HK-2 (cell line): ENCODE measurements around the gene RAD51AP2.
A peak's percentile ranks its signal among the peaks of the same experiment; 100 is the strongest.
"Not testable (repeated sequence)": the region's sequence is repeated elsewhere in the genome, so short reads cannot be mapped to it uniquely, and the experiment has no call there.

ENCODE experiments used
- DNase-seq: peaks from one replicate; pipeline ENCODE4 v3.0.0-alpha.2; 2018; ENCODE audit not compliant: unreplicated experiment

Gene RAD51AP2

GRCh38 chr2:17518212-17519154 is at the start of gene RAD51AP2:
RAD51AP2 (minus strand) TSS chr2:17518440; CDS start chr2:17518415, 25 bp downstream.
- DNase-seq, result peak; percentile 81

GRCh38 chr2:17565726-17566125 is 47.5 kb upstream of the RAD51AP2 start:
- not testable (repeated sequence) for DNase-seq

- DNase-seq, result no peak
Measured at GRCh38 chr2:17558878-17559277, 40.6 kb upstream of the RAD51AP2 start.

- no peak for DNase-seq
Measured at GRCh38 chr2:17558053-17558452, 39.8 kb upstream of the RAD51AP2 start.

GRCh38 chr2:17557596-17557995 is 39.4 kb upstream of the RAD51AP2 start:
- no peak for DNase-seq

- DNase-seq, result no peak
Measured at GRCh38 chr2:17555150-17555549, 36.9 kb upstream of the RAD51AP2 start.

GRCh38 chr2:17550907-17551306 is 32.7 kb upstream of the RAD51AP2 start:
- no peak for DNase-seq

GRCh38 chr2:17547737-17548136 is 29.5 kb upstream of the RAD51AP2 start:
- no peak for DNase-seq

GRCh38 chr2:17547237-17547636 is 29.0 kb upstream of the RAD51AP2 start:
- DNase-seq, result no peak

GRCh38 chr2:17545680-17546613 is 27.7 kb upstream of the RAD51AP2 start:
- DNase-seq, result no peak

- DNase-seq, result no peak
Measured at GRCh38 chr2:17544256-17544655, 26.0 kb upstream of the RAD51AP2 start.

GRCh38 chr2:17543848-17544247 is 25.6 kb upstream of the RAD51AP2 start:
- no peak for DNase-seq

GRCh38 chr2:17543131-17543660 is 25.0 kb upstream of the RAD51AP2 start:
- DNase-seq, result no peak

GRCh38 chr2:17542471-17542870 is 24.2 kb upstream of the RAD51AP2 start:
- DNase-seq, result no peak

- DNase-seq, result no peak
Measured at GRCh38 chr2:17541531-17541950, 23.3 kb upstream of the RAD51AP2 start.

GRCh38 chr2:17540813-17541530 is 22.7 kb upstream of the RAD51AP2 start:
- DNase-seq, result no peak

GRCh38 chr2:17540093-17540812 is 22.0 kb upstream of the RAD51AP2 start, which contains the start of gene VSNL1:
VSNL1 (plus strand) TSS chr2:17540696; CDS start chr2:17592075, 51,379 bp downstream.
- peak; percentile 13 for DNase-seq

- no peak for DNase-seq
Measured at GRCh38 chr2:17539611-17540092, 21.4 kb upstream of the RAD51AP2 start.

GRCh38 chr2:17538844-17539554 is 20.8 kb upstream of the RAD51AP2 start:
- peak; percentile 6 for DNase-seq
